Nephron (organoid): ENCODE results near the gene KCNK10.

ENCODE experiments used
- H3K27ac Mint-ChIP-seq, 3 experiments: 2 replicates each; pipeline ENCODE4 v1.8.0; 2020; ENCODE audit warnings: mixed read lengths in 3 of 3, mild to moderate bottlenecking in 2 of 3, moderate library complexity in 1 of 3
- H3K27me3 Mint-ChIP-seq: 2 replicates; pipeline ENCODE4 v1.8.0; 2021; ENCODE audit warnings: low read depth, mild to moderate bottlenecking, moderate library complexity, mixed read lengths
- H3K36me3 Mint-ChIP-seq: 2 replicates; pipeline ENCODE4 v1.8.0; 2020; ENCODE audit warnings: low read depth, mixed read lengths
- H3K4me1 Mint-ChIP-seq: 2 replicates; pipeline ENCODE4 v1.8.0; 2020; ENCODE audit warnings: mixed read lengths
- H3K4me3 Mint-ChIP-seq, 3 experiments: 2 replicates each; pipeline ENCODE4 v1.8.0; 2020; ENCODE audit warnings: mild to moderate bottlenecking in 3 of 3, mixed read lengths in 3 of 3, moderate library complexity in 2 of 3
- H3K9me3 Mint-ChIP-seq: 2 replicates; pipeline ENCODE4 v1.8.0; 2020; ENCODE audit warnings: mixed read lengths
- CTCF ChIP-seq, 3 experiments: fragments of 200-600 bp; sonication (generic); IDR thresholded peaks; one replicate each; pipeline ENCODE4 v1.5.0; 2021; ENCODE audit warnings: antibody characterized with exemption in 3 of 3; ENCODE audit not compliant: unreplicated experiment in 3 of 3

Gene KCNK10

DNA sequence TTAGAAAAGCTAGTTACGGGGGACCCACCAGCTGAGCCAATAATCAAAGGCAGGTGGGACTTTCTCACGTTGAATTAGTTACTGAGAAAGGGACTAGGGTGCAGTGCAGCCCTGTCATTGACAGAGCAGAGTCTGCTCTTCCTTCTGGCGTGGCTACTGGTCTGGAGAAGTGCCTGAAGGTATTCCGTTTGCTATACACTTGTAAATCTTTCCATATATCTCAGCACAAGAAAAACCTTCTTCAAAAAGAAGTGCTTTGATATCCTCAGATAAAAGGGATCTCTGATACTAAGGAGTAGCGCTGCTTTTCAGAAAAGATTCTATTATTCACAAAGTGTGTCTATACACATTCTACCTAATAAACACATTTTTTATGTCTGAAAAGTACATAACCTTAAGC is 91.5 kb downstream of the KCNK10 start:
- Mint-ChIP-seq H3K4me3 (no peak overlapping the region), H3K27me3 (no peaks in the 10 kb centered on the region), H3K36me3 (peaks cover 4% of the 10 kb centered on the region), H3K27ac (no peak overlapping the region), H3K4me1 (no peaks in the 10 kb centered on the region), H3K9me3 (peaks cover 16% of the 10 kb centered on the region)
- no peak for TF ChIP-seq CTCF (IDR thresholded peaks at IDR 0.05; ENCODE audit: unreplicated experiment in 3 of 3)

- TF ChIP-seq CTCF (IDR thresholded peaks at IDR 0.05; ENCODE audit: unreplicated experiment in 3 of 3), result no peak
- H3K4me3 Mint-ChIP-seq, result no peak overlapping the region
- peaks cover 5% of the 10 kb centered on the region for H3K9me3 Mint-ChIP-seq
- no peak overlapping the region for H3K27ac Mint-ChIP-seq
- H3K36me3 Mint-ChIP-seq, result no peaks in the 10 kb centered on the region
- no peaks in the 10 kb centered on the region for H3K27me3 Mint-ChIP-seq
- no peaks in the 10 kb centered on the region for H3K4me1 Mint-ChIP-seq
Measured at GRCh38 chr14:88229428-88229827, 93.6 kb downstream of the KCNK10 start.

- Mint-ChIP-seq H3K27me3 (peaks cover 4% of the 10 kb centered on the region), H3K36me3 (no peaks in the 10 kb centered on the region), H3K9me3 (peaks cover 6% of the 10 kb centered on the region), H3K27ac (no peak overlapping the region), H3K4me3 (no peak overlapping the region), H3K4me1 (no peaks in the 10 kb centered on the region)
- no peak for TF ChIP-seq CTCF (IDR thresholded peaks at IDR 0.05; ENCODE audit: unreplicated experiment in 3 of 3)
Measured at GRCh38 chr14:88228522-88229236, 94.4 kb downstream of the KCNK10 start.

DNA sequence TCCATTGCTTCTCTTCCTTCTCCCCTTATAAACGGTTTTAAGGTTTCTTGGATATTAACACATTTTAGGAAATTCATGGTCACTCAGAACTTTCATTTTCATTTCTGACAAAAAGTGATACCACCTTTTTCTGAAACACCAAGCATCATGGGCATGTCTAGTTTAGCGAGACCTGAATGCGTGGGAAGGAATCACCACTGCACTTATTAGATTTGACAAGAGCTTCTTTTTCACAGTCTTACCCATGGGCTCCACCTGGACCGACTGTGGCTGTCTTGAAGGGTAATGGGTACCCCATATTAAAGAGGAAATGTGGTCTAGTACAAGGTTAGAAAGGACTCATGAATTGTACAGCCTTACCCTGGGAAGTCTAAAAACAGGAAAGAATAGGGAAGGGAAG is 95.4 kb downstream of the KCNK10 start:
- H3K4me3 Mint-ChIP-seq, result no peak overlapping the region
- peaks cover 16% of the 10 kb centered on the region for H3K9me3 Mint-ChIP-seq
- no peak for TF ChIP-seq CTCF (IDR thresholded peaks at IDR 0.05; ENCODE audit: unreplicated experiment in 3 of 3)
- H3K36me3 Mint-ChIP-seq, result no peaks in the 10 kb centered on the region
- no peaks in the 10 kb centered on the region for H3K4me1 Mint-ChIP-seq
- peaks cover 4% of the 10 kb centered on the region for H3K27me3 Mint-ChIP-seq
- H3K27ac Mint-ChIP-seq, result no peak overlapping the region

DNA sequence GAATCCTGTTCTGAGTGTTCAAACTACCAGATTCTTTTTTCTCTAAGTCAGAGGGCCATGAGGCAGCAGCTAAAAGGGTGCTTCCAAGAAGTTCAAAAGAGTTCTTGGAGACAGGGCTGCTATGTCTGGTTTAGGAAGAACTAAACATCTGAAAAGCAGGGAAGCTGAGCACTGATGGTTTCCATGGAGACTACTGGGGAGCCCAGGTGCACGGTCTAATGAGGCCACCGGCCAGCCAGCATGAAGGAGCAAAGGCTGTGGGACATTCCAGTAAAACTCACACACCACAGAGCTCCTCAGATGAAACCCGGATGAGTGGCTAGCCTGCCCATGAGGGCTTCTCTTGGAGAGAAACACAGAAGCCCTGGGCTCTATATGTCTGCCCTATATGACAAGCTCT is 97.3 kb downstream of the KCNK10 start:
- Mint-ChIP-seq H3K9me3 (peaks cover 33% of the 10 kb centered on the region), H3K27me3 (peaks cover 4% of the 10 kb centered on the region)

More for the DNA sequence above, 97.3 kb downstream of the KCNK10 start:
- TF ChIP-seq CTCF (IDR thresholded peaks at IDR 0.05; ENCODE audit: unreplicated experiment in 3 of 3), result no peak
- Mint-ChIP-seq H3K4me1 (no peaks in the 10 kb centered on the region), H3K36me3 (no peaks in the 10 kb centered on the region), H3K27ac (no peak overlapping the region), H3K4me3 (no peak overlapping the region)
